ENCODE data around the gene SHB. TPM values are rescaled to one million over a fixed set of nuclear protein-coding genes. Genes with fewer than 3 reads are reported as not detected.

The SHB gene
- total RNA-seq, 4 donors from 2014 or later: 12.3 to 22.9 (median 16.3) TPM

GRCh38 chr9:37978983-37979382, 90.0 kb downstream of the SHB start:
- Histone ChIP-seq H3K27me3 (no peaks in the 10 kb centered on the region), H3K9me3 (no peaks in the 10 kb centered on the region), H3K4me3 (no peak overlapping the region), H3K36me3 (peaks cover 1% of the 10 kb centered on the region), H3K27ac (no peak overlapping the region), H3K4me1 (peaks cover 15% of the 10 kb centered on the region)
- DNase-seq (ENCODE audit: low spot score in 2 of 2): no peak
- 72% methylated on average over 3 of the region's 3 CpGs for WGBS
- TF ChIP-seq CTCF (IDR thresholded peaks at IDR 0.05) (no peak), POLR2A (IDR thresholded peaks at IDR 0.05) (no peak), EP300 (IDR thresholded peaks at IDR 0.05) (no peak), POLR2AphosphoS5 (IDR thresholded peaks at IDR 0.05) (no peak)

- no peak for DNase-seq (ENCODE audit: low spot score in 2 of 2)
- Histone ChIP-seq H3K27me3 (no peaks in the 10 kb centered on the region), H3K36me3 (peaks cover 7% of the 10 kb centered on the region), H3K4me3 (no peak overlapping the region), H3K9me3 (no peaks in the 10 kb centered on the region), H3K4me1 (peaks cover 13% of the 10 kb centered on the region), H3K27ac (no peak overlapping the region)
- WGBS: 70% methylated on average over 6 of the region's 6 CpGs
- no peak for TF ChIP-seq EP300 (IDR thresholded peaks at IDR 0.05)
- TF ChIP-seq POLR2AphosphoS5 (IDR thresholded peaks at IDR 0.05): no peak
- TF ChIP-seq POLR2A (IDR thresholded peaks at IDR 0.05): no peak
- no peak for TF ChIP-seq CTCF (IDR thresholded peaks at IDR 0.05)
These were observed 90.6 kb downstream of the SHB start for GRCh38 chr9:37978481-37978864.

DNA sequence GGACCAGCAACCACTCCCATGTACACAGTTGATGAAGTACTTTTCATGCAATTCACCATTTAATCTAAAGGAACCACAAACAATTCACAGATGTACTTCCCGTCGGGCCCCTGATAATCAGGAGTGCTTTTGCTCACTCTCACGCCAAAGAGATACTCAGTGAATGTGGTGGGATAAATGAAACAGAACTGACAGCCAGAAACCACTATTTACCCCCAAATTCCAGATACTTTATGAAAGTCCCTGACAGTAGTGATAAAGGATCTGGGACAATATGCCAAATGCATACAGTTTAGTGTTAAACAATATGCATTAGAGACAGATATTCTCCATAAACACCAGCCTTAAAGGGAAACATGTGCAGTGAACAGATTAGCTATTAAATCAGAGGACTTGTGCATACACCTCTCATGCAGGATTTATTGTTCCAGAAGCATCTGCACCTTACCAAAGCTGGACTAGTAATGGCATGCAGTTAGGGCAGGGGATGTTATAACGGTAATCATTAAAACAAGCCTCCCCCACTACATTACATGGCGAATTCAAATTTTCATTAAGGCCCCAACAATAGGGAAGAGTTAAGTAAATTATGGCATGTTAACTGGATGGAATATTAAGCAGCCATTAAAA, 91.1 kb downstream of the SHB start:
- Histone ChIP-seq H3K9me3 (no peaks in the 10 kb centered on the region), H3K4me3 (no peak overlapping the region), H3K4me1 (peaks cover 13% of the 10 kb centered on the region), H3K27ac (no peak overlapping the region), H3K36me3 (peaks cover 10% of the 10 kb centered on the region), H3K27me3 (no peaks in the 10 kb centered on the region)
- no peak for DNase-seq (ENCODE audit: low spot score in 2 of 2)
- no peak for TF ChIP-seq POLR2AphosphoS5 (IDR thresholded peaks at IDR 0.05)
- 74% methylated on average over 5 of the region's 5 CpGs for WGBS

DNA sequence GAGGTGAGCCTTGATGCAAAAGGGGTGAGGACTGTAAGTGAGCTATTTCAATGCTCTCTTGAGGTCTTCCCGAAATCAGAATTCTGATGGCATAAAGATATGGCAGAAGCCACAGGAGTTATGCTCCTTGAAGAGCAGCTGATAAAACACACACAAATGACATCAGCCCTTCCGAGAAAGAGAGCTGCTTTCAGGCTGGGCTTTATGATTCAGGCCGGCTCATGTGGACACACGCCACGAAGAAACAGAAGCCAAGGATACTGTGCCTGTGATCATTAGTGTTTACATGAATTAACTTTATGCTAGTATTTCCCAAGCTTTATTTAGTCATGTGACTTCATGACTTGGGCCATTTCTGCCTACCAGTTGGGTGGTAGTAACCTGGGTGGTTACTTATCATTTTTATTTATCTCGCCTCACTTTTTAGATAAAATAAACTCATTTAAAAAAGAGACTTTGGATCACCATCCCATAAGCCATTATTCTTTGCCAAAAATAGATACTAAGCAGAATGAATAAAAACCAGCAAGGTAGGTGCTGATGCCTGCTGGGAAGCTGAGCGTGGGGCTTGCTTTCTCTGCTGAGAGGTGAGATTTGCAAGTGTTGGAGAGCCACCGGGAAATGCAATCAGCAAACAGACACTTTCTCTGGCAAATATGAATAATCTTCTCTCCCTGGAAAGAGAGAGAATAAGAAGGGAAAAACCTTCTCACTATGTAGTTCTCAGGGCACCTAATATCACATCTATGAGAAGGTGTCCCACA, 92.1 kb downstream of the SHB start:
- WGBS: 45% methylated on average over 8 of the region's 8 CpGs
- TF ChIP-seq POLR2AphosphoS5 (IDR thresholded peaks at IDR 0.05) (no peak), POLR2A (IDR thresholded peaks at IDR 0.05) (no peak), EP300 (IDR thresholded peaks at IDR 0.05) (no peak), CTCF (IDR thresholded peaks at IDR 0.05) (no peak)
- H3K27me3 ChIP-seq: no peaks in the 10 kb centered on the region
- H3K9me3 ChIP-seq: no peaks in the 10 kb centered on the region
- no peak for DNase-seq (ENCODE audit: low spot score in 2 of 2)
- H3K4me3 ChIP-seq: no peak overlapping the region
- peaks cover 10% of the 10 kb centered on the region for H3K36me3 ChIP-seq
- H3K4me1 ChIP-seq: peaks cover 13% of the 10 kb centered on the region
- H3K27ac ChIP-seq: no peak overlapping the region

GRCh38 chr9:37975639-37976038, 93.4 kb downstream of the SHB start:
- no peak for TF ChIP-seq CTCF (IDR thresholded peaks at IDR 0.05)
- TF ChIP-seq POLR2AphosphoS5 (IDR thresholded peaks at IDR 0.05): no peak
- no peak for TF ChIP-seq POLR2A (IDR thresholded peaks at IDR 0.05)
- TF ChIP-seq EP300 (IDR thresholded peaks at IDR 0.05): no peak
- Histone ChIP-seq H3K9me3 (no peaks in the 10 kb centered on the region), H3K36me3 (peaks cover 10% of the 10 kb centered on the region), H3K27ac (no peak overlapping the region), H3K4me1 (peaks cover 16% of the 10 kb centered on the region), H3K4me3 (no peak overlapping the region), H3K27me3 (no peaks in the 10 kb centered on the region)
- WGBS: 90% methylated on average over 4 of the region's 4 CpGs
- DNase-seq (ENCODE audit: low spot score in 2 of 2): no peak
